Ammon's horn (tissue), 1 donor: Measurements from ENCODE around the gene TRAF3IP3.

Source experiments
- DNase-seq: peaks from one replicate; pipeline ENCODE4 v3.0.0-alpha.2; 2016; ENCODE audit warnings: low spot score

Gene TRAF3IP3

DNA sequence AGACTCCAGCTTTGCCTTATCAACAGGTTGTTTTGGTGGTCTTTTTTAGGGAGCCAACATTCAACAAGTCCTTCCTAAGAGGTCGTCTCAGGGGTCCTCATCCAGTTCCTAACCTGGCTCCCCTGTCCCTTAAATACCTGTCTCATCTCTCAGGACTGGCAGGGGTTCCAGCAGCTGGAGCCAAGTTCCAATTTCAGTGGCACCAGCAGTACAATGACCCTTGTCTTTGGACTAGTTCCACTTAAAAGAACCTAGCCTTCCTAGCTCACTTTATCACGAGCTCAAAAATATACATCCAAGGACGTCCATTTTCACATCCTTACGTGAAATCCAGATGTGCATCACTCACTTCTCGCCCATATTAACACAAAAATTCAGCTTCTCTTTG is 18.7 kb upstream of the TRAF3IP3 start:
- no peak for DNase-seq

DNA sequence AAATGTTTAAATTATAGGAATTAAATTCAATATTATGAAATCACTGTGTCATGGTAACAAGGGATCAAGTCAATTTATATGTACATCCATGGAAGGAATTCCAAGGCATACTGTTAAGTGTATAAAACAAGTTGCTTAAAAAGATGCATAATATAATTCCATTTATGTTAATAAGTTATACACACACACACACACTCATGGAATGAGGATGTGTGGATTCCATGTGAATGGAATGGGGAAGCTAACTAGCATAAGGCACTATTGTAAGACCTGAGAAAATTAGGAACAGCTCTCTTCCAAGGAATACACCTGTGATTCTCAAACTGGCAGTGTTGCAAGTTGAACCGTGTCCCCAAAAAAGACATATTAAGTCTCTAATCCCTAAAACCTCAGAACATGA is 17.6 kb upstream of the TRAF3IP3 start:
- no peak for DNase-seq

DNA sequence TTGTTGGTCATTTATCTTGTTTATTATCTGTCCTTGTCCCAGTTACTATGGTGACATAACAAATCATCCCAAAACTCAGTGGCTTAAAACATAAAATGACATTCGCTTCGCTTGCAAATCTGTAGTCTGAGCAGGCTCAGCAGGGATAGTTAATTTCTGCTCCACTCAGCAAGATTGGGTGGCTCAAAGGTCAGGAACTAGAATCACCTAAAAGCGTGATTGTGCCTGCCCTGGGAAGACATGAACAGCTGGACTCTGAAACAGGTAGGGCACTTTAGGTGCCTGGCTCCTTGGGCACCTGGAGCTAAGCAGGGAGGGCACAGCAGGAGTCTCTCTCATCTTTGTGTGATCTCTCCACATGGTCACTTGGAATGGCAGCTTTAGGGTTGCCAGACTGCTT is 14.7 kb upstream of the TRAF3IP3 start:
- no peak for DNase-seq

DNA sequence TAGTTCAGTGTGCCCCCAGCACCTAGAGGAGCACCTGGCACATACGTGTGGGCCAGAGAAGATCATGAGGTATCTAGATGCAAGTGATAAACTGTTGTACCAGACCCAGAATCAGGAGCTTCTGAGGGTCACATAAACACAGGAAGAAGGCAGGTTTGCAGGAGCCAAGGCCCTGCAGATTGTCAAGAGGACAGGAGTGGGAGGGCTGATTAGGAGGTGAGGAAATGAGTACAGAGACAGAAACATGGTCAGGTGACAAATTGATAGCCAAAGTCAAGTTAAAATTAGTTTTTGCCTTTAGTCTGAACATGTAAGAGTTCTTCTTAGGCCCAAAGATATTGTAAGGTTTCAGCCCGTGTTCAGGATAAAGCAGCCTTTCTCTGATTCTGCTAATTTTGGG is 14.0 kb upstream of the TRAF3IP3 start:
- no peak for DNase-seq

DNA sequence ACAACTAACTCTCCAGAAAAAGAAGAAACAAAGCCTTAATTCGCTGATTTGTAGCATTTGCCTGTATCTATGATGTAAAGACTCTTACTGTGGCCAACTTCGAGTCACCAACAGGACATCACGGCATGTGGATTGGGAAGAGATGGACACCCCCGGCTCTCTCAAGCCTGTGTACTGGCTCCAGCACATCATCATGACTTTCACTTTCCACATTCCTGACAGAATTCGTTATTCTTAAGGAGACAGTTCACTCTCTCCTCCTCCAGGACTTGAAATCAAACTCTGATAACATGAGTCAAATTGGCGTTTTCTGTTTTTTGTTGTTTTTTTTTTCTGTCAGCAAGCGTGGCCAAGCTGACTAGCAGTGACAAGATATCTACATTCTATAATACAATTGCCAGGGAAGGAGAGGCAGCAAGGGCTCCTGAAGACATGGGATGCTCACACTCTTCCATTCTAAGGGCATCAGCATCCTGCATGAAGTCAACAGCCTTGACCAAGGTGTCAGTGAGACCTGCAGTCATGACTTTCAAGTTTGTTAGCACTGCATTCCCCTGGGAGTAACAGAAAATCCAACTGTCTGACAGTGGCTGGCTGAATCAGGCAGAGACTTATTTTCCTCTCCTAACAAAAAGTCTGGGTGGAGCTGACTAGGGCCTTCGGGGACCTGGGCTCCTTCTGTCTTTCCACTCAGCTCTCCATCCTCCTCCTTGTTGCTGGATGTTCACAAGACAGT is 13.3 kb upstream of the TRAF3IP3 start:
- DNase-seq: no peak

DNA sequence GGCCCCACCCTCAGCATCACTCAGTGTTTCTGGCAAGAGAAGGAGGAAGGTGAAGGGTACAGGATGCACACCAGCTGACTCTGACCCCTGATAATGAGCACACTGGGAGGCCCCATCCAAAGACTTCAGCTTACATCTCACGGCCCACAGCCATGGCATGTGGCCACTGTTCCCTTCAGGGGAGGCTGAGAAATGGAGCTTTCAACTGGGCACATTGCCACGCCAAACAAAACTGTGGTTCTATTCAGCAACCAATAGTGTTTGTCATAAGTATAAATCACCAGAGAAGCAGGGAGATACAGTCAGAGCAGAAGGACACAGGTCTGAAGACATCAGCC is 12.7 kb upstream of the TRAF3IP3 start:
- DNase-seq: no peak

DNA sequence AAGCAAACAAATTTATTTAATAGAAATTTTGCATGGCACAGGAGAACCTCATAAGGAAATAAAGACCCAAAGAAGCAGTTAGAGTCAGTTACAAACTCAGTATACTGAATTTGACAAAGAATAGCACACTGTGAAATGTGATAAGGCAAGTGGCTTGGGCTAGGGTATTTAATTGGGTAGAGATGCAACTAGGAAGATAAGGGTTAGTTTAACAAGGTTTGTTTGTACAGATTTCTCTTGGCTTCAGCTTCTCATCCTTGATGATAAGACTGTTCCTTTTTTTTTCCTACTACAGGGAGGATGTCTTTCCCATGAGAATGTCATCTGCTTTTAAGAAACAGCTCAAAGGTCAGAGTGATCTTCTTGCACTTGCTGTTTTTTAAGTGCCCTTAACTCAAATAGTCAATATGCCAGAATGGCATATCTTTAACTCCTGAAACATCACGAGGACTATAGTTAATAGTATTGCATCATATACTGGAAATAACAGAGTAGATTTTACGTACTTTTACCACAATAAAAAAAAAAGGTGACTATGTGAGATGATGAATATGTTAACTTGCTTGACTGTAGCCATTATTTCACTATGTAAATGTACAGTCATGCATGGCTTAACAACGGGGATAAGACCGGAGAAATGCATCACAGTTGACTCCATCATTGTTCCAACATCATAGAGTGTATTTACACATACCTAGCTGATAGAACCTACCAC is 9.2 kb upstream of the TRAF3IP3 start:
- no peak for DNase-seq

DNA sequence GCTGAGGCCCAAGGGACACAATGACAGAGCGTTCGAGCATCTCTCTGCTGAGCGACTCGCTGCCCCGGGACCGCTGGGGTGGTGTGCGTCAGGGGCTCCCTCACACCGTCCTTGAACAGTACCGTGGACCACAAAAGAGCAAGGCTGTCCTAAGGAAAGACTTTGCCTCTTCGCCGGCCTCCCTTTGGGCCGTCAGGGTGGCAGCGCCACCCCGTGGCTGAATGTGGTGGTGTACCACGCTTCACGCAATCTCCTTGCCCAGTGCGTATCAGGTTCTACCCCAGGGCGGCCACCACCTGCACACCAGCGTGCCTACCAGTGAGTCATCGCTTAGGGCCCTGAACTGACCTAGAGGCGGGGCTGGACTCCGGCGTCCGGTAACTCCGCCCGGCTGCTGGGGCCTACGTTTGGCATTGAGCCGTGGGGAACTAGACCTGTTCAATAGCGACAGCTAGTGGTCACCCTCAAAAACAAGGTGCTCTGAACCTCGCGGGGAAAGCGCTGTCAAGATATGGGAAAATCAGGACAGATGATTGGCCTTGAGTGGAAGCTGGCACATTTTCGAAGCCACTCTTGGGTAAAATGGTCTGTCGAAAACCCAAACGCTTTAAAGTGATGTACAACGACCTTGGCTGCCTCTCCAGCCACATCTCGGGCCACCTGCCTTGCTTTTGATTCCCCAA is 8.1 kb upstream of the TRAF3IP3 start:
- peak; percentile 91 for DNase-seq

DNA sequence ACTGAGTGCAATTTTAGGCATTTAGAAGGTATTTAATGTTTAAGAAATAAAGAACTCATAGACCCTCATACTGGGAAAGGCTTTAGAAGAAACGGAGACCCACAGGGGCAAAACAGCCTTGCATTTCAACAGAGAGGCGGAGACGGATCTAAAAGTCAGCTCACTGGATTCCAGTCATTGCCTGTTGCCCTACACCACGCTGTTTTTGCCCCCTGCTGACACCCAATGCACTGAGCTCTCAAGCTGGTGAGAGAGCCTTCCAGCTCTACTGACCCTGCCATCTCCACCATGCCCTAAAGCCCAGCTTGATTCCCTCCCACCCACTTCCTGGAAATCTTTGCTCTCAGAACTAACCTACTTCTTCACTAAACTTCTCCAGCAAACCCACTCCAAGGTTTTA is 7.2 kb upstream of the TRAF3IP3 start:
- DNase-seq: no peak

DNA sequence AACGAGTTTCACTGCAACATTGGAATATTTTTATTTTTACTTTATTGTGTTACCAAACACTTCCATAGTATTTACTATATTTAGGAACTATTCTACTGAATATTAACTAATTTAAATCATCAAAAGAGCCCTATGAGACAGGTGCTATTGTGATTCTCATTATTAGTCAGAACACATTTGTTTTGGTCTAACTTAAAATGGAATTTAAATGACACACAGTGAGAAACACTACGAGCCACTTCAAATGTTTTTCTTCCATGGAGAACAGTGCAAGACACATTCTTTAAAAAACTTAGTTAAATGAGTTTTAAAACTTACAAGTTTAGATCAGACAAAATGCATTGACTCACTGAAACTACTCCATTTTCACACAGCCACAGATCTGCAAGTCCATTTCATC is 6.6 kb upstream of the TRAF3IP3 start:
- no peak for DNase-seq

DNA sequence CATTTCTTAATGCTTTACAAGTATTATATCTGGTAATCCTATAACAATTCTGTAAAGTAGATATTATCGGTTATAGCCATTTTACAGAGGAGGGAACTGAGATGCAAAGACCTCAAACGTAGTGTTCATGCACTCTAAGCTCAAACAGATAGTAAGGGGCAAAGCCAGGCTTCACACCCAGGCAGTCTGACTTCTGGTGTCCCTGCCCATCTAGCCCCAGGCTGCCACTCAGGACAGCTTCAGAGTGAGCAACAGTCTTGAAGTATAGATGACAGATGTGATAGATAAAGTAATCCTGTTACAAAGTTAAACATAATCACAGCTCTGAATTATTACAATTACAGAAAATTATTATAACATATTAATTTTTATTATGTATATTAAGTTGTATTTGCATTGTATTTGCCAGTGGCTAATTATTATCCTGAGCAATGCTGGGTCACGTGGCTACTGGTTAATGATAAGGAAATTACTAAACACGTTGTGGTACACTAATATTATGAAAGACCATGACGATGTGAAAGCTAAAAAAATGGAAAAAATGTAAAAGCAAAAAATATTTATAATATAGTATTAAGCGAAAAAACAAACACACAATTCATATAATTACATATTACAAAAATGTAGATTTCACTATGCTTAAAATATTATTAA is 6.1 kb upstream of the TRAF3IP3 start:
- no peak for DNase-seq

DNA sequence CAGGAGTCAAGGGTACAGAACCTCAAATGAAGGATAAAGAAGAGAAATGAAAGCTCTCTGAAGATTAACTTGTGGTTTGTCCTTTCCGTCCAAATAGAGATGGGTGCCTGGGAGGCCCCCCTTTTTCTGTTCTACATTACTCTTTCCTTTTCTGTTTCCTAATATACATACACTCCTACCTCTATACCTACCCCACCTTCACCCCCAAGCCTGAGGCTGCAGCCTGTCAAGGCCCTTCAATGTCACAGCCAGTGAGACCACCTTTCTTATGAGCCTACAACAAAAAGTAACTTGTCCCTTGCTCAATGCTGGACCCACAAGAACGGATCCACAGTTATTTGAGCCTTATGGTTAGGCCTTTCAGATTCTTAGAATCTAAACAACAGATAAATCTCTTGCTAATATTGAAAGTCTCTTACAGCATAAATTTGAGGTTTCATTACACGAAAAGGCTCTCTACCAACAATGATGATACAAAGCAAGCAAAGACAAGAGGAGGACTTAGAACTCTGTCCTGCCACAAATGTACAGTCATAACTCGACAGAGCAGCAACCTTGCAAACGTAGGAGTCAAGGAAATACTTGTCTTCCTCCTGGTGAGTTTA is 4.1 kb upstream of the TRAF3IP3 start:
- DNase-seq: no peak

DNA sequence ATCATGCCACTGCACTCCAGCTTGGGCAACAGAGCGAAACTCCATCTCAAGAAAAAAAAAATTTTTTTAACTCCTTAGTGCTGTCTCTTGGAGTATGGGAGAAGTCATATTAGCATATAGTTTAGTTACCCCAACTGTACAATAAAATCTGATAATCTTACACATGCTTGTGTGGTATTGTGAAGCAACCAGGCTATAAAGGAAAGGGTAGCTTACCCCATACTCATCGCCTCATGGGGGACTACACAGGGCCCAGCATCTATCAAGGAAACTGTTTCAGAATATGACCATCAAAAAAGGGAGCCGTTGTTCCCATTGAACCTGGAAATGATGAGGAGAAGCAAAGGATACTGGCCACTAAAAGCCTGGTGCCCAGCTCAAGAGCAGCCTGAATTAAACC is 3.0 kb upstream of the TRAF3IP3 start:
- no peak for DNase-seq

DNA sequence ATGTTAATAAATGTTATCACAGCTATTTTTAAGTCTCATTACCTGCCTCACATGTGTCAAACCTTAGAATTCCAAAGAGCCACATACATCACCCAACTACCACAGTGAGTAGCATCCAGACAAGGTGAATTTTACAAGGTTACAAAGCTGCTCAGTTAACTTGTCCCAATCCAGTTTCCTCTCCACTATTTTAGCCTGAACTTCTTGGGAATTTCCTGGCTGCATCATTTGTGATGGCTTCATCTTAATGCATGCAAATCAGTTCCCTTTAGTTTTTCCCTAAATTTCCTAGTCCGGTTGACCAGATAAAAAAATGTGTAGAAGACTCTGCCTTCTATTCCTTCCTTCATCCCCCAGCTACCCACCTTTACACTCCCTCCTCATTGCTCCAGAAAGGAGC is 597 bp upstream of the TRAF3IP3 start:
- DNase-seq: no peak

DNA sequence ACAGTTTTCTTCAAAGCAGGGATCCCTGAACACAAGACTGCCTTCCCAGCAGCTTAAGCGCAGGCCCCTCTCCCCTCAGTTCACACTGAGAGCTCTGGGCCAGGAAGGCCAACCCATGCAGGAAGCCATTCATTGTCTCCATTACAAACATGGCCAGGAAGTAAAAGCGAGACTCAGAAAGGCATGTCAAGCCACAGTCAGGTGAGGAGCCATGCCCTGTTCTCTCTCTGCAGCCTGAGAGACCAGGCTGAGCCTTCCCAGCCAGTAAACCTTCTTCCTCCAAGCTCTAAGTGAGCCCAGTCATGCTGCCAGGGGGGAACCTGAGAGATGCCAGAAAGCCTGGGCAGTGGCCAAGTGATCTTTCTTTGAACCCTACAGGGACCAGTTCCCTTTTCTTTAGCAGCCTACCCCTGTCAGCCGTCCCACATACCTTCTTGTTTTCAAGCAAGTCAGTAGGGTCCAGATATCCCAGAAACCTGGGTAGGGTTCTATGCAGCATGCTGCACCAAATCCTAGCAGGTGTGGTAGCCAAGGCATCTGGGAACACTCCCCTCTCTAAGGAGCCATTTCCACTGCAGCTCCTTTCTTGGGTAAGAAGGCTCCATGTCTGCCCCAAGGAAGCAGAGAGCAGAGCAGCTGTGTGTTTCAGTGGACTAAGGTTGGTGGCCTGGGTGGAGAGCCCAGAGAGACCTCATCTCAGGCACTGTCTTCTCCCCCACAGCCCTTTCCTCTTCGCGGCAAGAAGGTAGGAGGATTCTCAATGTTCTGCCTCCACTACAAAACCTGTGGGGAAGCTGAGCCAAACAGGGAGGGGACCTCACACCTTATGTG is 977 bp downstream of the TRAF3IP3 start:
- peak; percentile 75 for DNase-seq

DNA sequence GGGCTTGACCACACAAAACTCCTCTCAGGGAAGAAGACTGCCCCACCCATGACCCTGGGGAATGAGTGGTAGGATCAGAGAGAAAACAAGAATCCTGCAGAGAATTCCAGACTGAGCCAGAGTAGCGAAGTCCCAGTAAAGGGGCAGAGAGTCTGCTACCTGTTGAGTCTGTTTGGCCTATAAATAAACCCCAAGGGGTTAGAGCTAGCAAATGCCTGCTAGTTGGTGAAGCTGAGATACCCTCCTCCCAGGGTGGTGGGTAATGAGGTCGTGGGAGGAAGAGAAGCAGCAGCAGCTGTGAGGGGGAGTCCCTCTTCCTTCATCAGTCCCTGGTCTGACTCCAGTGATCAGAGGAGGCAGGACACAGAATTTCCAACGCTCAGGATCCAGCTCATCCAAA is 2.5 kb downstream of the TRAF3IP3 start:
- no peak for DNase-seq

DNA sequence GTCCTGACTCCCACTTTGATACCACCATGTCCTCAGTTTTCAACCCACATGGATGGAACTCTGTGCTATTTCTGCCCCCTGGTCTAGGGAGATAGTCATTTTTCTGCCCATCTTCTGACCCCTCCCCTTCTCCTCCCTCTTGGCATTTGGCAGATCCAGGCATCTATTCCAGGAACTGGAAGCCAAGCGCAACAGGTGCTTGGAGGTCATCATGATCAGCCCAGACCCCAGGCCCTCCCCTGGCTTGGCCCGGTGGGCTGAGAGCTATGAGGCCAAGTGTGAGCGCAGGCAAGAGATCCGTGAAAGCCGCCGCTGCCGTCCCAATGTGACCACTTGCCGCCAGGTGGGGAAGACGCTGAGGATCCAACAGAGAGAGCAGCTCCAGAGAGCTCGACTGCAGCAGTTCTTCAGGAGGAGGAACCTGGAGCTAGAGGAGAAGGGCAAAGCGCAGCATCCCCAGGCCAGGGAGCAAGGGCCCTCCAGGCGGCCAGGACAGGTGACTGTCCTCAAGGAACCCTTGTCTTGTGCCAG is 4.0 kb downstream of the TRAF3IP3 start:
- no peak for DNase-seq

DNA sequence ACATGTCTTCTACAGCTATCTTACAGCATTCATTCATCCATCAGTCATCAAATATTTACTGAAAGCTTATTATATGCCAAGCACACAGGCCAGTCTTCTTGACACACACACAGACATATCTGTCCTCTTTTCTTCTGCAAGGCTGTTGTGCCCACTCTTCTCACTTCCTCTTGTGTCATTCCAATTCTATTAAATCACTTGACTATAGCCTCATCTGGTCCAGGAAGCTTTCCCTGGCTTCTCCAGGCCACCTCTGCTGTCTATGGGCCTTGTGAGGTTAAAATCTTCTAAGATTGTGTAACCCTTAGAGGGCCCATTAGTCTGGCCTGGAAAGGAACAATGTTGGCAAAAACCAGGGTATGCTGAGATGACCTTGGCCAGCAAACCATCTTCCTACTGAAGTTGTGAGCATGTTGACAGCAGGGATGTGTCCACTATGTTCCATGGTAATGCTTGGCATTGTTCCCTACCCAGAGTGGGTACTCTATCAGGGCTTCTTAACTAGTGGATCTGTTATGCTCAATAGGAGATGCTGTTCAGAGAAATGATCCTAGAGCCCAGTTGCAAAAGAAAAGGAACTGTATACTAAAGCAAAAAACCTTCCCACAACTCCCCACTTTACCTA is 5.3 kb downstream of the TRAF3IP3 start:
- DNase-seq: no peak

DNA sequence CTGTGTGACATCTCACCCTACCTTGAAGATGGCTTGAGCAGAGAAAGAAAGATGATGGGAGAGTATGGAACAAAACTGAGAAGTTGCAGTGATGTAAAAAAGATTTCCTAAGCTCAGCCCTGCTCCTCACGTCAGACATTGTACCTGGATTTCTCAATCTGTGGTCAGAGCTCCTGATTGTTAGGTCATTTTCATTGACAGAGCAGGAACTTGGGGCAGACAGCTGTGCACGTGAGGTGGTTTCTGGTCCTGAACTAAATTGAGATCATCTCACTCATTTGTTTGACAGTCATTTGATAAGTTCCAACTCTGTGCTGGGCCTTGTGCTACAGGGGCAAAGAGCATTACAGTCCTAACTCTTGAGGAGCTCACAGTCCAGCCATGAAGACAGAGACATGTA is 10.2 kb downstream of the TRAF3IP3 start:
- DNase-seq: no peak

DNA sequence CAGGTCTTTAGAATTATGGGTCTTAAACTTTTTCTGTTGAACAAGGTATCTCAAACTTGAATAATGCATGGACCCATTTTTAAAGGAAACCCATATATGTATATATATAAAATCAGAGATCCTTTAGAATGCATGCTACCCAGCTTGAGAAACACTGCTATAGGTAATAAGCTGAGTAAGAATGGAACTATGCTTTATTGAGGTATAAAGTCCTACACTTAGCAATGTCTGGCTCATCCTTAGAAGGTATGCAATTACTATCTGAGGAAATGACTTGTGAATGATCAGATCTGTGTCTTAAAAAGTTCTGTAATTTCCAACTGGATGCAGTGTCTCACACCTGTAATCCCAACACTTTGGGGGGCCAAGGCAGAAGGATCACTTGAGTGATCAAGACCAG is 11.2 kb downstream of the TRAF3IP3 start:
- no peak for DNase-seq

DNA sequence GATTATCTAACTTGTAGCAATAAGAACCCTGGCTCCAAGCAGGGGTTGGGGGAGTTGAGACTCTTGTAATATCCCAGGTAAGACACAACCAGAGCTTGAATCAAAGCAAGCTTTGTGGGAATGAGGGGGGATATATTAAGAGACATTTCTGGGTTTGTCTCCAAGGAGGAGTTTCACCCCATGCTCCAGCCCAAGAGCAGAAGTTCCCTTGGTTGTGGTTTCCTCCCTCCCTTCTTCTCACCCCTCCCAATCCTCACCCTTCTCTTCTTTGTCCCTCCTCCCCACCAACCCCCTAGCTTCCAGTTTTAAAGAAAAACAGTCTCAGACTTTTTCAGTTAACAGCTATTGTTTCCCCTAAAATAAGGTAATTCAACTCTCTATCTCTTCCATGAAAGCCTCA is 11.9 kb downstream of the TRAF3IP3 start:
- peak; percentile 43 for DNase-seq
